ENCODE measurements around the gene TLL1. TPM values are rescaled to one million over a fixed set of nuclear protein-coding genes. Genes with fewer than 3 reads are reported as not detected.

The TLL1 gene
- total RNA-seq, 1 donor from 2014 or later, result 48.0 TPM

GRCh38 chr4:166144607-166145006, 271.6 kb downstream of the TLL1 start:
- DNase-seq (ENCODE audit: low spot score), result no peak
- Mint-ChIP-seq H3K4me1 (ENCODE audit: unreplicated experiment) (no peaks in the 10 kb centered on the region), H3K36me3 (ENCODE audit: low read depth, unreplicated experiment) (no peaks in the 10 kb centered on the region), H3K27me3 (ENCODE audit: unreplicated experiment) (no peaks in the 10 kb centered on the region), H3K9me3 (ENCODE audit: unreplicated experiment) (no peaks in the 10 kb centered on the region), H3K27ac (ENCODE audit: unreplicated experiment) (no peak overlapping the region), H3K4me3 (ENCODE audit: unreplicated experiment) (no peak overlapping the region)
- no peak for TF ChIP-seq CTCF (IDR thresholded peaks at IDR 0.05; ENCODE audit: unreplicated experiment)

GRCh38 chr4:166146806-166147540, 273.9 kb downstream of the TLL1 start:
- Mint-ChIP-seq H3K9me3 (ENCODE audit: unreplicated experiment) (no peaks in the 10 kb centered on the region), H3K4me1 (ENCODE audit: unreplicated experiment) (no peaks in the 10 kb centered on the region), H3K4me3 (ENCODE audit: unreplicated experiment) (no peak overlapping the region), H3K27me3 (ENCODE audit: unreplicated experiment) (no peaks in the 10 kb centered on the region), H3K36me3 (ENCODE audit: low read depth, unreplicated experiment) (no peaks in the 10 kb centered on the region), H3K27ac (ENCODE audit: unreplicated experiment) (no peak overlapping the region)
- no peak for TF ChIP-seq CTCF (IDR thresholded peaks at IDR 0.05; ENCODE audit: unreplicated experiment)
- no peak for DNase-seq (ENCODE audit: low spot score)
